ENCODE data around the gene RPGRIP1L.
"Not testable (repeated sequence)": the region's sequence is repeated elsewhere in the genome, so short reads cannot be mapped to it uniquely, and the experiment has no call there.

RPGRIP1L gene

DNA sequence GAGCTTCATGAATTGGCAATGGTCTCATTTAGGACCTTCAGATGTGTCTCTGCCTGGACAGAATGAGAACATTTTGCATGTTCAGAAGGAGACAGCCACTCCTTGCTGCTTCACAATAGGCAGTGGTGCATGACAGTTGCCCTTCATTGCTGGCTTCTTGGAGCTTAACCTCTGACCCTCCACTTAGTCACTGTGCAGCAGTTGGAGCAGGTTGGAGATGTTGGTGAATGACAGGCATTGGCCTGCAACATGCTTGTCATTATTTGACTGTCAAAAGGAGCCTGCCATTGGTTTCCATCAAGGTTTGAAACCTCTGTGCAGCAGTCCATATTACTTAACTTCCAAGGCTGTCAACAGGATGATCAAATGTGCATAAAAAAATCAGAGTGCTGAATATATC is 23.0 kb upstream of the RPGRIP1L start:
- H3K9me3 Mint-ChIP-seq: peaks cover 9% of the 10 kb centered on the region
- no peak for ATAC-seq
- H3K4me3 Mint-ChIP-seq: no peak overlapping the region
- H3K36me3 Mint-ChIP-seq (ENCODE audit: low read depth): peaks cover 17% of the 10 kb centered on the region
- no peaks in the 10 kb centered on the region for H3K27me3 Mint-ChIP-seq
- no peak overlapping the region for H3K27ac Mint-ChIP-seq
- DNase-seq: no peak
- peaks cover 24% of the 10 kb centered on the region for H3K4me1 Mint-ChIP-seq

DNA sequence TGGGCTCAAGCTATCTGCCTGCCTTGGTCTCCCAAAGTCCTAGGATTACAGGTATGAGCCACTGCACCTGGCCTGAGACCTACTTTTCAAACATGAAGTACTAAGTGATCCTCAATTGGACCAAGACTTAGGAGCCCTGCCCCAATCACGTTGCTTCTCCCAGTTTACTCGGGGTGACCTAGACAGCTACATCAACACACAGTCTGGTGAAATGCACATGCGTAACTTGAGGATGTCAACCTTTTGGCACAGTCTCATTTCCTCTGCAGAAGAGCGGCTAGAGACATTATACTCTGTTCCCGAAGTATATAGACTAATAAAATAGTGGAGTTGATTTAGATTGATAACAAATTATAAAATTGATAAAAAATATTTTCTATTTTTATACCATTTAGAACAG is 17.4 kb upstream of the RPGRIP1L start:
- Mint-ChIP-seq H3K9me3 (no peaks in the 10 kb centered on the region), H3K4me3 (no peak overlapping the region)

DNA sequence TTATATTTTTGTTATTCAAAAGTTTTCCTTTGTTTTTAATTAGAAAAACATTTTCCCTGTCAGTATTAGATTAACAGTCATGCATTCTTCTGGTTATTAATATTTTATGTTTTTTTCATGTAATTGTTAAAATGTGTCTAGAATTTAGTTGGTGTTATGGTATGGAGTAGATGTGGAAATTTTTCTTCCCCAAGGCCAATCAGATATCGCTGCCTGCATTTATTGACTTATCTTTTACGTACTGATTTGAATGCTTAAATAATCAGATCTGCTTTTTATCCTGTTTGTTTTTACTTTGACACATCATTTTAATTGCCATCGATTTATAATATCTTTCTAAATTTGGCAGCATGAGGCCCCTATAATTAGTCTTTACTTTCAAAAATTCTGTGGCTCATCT is 13.9 kb upstream of the RPGRIP1L start:
- no peak for DNase-seq
- H3K4me1 Mint-ChIP-seq: peaks cover 17% of the 10 kb centered on the region
- no peaks in the 10 kb centered on the region for H3K9me3 Mint-ChIP-seq
- H3K27me3 Mint-ChIP-seq: no peaks in the 10 kb centered on the region
- no peak for ATAC-seq
- H3K36me3 Mint-ChIP-seq (ENCODE audit: low read depth): peaks cover 5% of the 10 kb centered on the region
- H3K27ac Mint-ChIP-seq: no peak overlapping the region
- no peak overlapping the region for H3K4me3 Mint-ChIP-seq

More for the DNA sequence above, 17.4 kb upstream of the RPGRIP1L start:
- H3K4me1 Mint-ChIP-seq: peaks cover 19% of the 10 kb centered on the region
- ATAC-seq: no peak
- no peak for DNase-seq
- no peak overlapping the region for H3K27ac Mint-ChIP-seq
- no peaks in the 10 kb centered on the region for H3K27me3 Mint-ChIP-seq
- peaks cover 5% of the 10 kb centered on the region for H3K36me3 Mint-ChIP-seq (ENCODE audit: low read depth)

DNA sequence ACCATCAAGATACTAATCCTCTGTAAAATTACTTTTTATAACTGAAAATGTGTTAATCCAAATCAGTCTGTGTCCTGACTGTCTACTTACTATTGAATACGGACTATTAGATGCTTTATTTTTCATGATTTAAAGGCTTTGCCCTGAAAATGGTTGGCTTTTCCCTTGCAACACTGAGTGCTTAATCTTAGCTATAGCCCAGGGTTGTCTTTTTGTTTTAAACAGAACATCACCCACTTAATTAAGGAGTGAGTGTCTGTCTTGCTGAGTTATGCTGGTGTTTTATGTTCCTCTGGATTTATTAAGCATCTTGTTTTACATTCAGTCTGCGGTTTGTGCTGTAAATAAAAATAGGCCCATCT is 11.3 kb upstream of the RPGRIP1L start:
- H3K27ac Mint-ChIP-seq: no peak overlapping the region
- H3K9me3 Mint-ChIP-seq: no peaks in the 10 kb centered on the region
- peaks cover 13% of the 10 kb centered on the region for H3K4me1 Mint-ChIP-seq
- no peak for ATAC-seq
- peaks cover 10% of the 10 kb centered on the region for H3K36me3 Mint-ChIP-seq (ENCODE audit: low read depth)
- DNase-seq: no peak
- no peak overlapping the region for H3K4me3 Mint-ChIP-seq
- H3K27me3 Mint-ChIP-seq: no peaks in the 10 kb centered on the region

DNA sequence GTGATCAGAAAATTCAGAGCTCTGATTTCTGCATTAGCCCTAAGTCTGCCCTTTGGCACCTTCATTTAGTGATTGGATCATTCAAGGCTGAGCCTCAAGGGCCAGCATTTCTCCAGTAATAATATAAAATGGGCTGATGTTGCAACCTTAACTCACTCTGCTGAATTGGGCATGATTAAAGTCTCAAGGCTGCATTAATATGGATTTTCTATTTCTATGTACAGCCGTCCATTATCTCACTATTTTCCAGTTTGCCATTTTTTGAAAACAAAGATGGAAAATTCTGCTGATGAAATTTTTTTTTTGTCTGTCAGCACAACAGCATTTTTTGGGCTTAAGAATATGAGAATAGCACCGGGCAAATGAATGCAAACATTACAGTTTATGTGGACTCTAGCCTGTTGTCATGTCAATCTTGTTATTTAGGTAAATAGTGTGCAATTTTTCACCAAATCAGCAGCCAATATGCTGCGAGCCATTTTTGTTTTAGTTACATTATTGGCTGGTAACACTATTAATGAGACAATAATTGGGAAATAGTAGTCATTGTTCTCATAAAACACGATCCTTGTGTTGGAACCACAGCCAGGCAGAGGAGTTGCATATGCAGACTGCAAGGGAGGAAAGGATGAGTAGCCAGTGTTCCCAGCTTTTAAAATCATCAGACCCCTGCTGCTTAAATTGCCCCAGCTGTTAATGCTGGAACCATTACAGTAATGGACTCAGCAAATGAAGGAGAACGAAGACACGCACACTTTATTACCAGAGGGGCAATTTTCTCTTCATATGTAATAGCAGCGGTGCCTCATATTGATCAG is 10.8 kb upstream of the RPGRIP1L start:
- H3K36me3 Mint-ChIP-seq (ENCODE audit: low read depth): peaks cover 10% of the 10 kb centered on the region
- ATAC-seq: no peak
- DNase-seq: no peak
- no peaks in the 10 kb centered on the region for H3K27me3 Mint-ChIP-seq
- peaks cover 15% of the 10 kb centered on the region for H3K4me1 Mint-ChIP-seq
- no peak overlapping the region for H3K4me3 Mint-ChIP-seq
- H3K27ac Mint-ChIP-seq: no peak overlapping the region
- H3K9me3 Mint-ChIP-seq: no peaks in the 10 kb centered on the region

DNA sequence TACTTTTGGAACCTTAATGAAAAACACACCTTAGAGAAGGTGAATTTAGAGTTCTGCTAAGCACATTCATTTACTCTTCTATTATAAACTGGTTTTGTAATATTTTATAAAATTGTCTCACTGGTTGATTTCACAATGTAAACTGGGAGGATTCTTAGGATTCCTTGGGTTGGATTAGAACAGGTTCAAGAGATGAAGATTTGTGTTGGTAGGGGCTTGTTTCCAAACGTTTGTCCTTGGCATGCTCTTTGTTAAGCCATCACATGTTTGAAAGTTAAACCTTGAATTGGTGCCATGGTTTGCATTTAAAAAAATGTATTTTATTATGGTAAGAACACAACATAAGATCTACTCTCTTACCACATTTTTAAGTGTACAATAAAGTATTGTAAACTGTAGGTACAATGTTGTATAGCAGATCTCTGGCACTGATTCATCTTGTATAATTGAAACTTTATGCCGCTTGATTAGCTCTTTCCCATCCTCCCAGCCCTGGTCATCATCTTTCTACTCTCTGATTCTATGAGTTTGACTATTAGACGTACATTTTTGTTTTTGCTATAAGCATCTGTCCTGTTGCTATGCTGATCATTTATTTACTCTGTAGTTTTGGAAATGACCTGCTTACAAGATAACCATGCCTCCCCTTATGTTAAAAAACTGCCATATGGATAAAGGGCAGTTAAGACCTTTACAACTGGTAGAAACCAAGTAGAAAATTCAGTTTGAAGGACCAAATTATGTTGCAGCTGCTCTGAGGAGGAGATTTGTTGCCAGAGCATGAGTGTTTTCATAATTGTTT is 9.9 kb upstream of the RPGRIP1L start:
- Mint-ChIP-seq H3K27me3 (no peaks in the 10 kb centered on the region), H3K4me3 (no peak overlapping the region), H3K36me3 (ENCODE audit: low read depth) (peaks cover 10% of the 10 kb centered on the region), H3K27ac (no peak overlapping the region), H3K4me1 (peaks cover 15% of the 10 kb centered on the region), H3K9me3 (no peaks in the 10 kb centered on the region)
- no peak for ATAC-seq
- no peak for DNase-seq

DNA sequence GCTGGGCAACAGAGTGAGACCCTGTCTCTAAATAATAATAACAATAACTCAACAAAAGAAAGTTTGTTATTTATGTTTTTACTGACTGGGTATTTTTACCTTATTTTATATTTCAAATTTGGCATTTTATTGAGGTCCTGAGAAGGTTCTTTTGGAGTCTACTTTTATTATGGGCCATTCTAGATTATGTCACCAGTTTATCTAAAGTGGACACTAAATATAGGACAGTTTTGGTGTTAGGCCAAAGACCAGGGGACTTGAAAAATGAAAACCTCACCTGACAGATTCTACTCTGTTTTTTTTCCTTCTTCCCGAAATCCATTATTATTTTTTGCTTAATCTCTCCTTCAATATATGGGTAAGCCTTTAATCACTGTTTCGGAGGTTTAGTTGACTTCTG is 8.4 kb upstream of the RPGRIP1L start:
- Mint-ChIP-seq H3K27me3 (no peaks in the 10 kb centered on the region), H3K27ac (no peak overlapping the region), H3K9me3 (no peaks in the 10 kb centered on the region), H3K36me3 (ENCODE audit: low read depth) (peaks cover 17% of the 10 kb centered on the region), H3K4me3 (no peak overlapping the region), H3K4me1 (peaks cover 24% of the 10 kb centered on the region)
- DNase-seq (no peak), ATAC-seq (no peak)

DNA sequence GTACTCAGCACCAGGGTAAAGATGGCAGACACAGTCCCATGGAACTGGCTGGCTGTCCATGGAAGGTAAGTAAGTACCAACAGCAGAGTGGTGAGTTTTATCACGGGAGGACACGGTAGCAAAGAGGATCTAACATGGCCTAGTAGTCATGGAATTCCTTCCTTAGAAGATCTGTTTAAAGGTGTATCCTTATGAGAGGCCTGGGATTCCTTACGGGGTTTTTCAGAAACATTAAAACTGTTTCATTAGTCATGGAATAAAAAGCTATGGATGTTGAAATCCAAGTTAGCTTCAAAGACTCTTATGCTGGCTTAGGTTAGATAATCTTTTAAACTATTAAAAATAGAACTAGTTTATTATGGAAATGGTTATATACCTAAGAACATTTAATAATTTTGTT is 7.7 kb upstream of the RPGRIP1L start:
- Mint-ChIP-seq H3K4me3 (no peak overlapping the region), H3K4me1 (peaks cover 29% of the 10 kb centered on the region), H3K9me3 (no peaks in the 10 kb centered on the region), H3K27me3 (no peaks in the 10 kb centered on the region), H3K27ac (no peak overlapping the region), H3K36me3 (ENCODE audit: low read depth) (peaks cover 17% of the 10 kb centered on the region)
- DNase-seq (no peak), ATAC-seq (no peak)

DNA sequence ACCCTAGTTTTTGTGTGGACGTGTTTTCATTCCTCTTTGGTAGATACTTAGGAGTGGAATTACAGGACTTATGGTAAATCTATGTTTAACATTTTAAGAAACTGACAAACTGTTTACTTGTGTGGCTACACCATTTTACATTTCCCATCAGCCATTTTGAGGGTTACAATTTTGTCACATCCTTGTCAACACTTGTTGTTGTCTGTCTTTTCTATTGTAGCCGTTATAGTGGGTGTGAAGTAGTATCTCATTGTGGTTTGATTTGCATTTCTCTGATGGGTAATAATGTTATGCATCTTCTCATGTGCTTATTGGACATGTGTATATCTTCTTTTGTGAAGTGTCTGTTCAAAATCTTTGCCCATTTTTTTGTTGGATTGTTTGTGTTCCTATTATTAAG is 4.8 kb upstream of the RPGRIP1L start:
- no peaks in the 10 kb centered on the region for H3K9me3 Mint-ChIP-seq
- H3K27ac Mint-ChIP-seq: no peak overlapping the region
- DNase-seq (no peak), ATAC-seq (no peak)
- no peaks in the 10 kb centered on the region for H3K27me3 Mint-ChIP-seq
- peaks cover 19% of the 10 kb centered on the region for H3K36me3 Mint-ChIP-seq (ENCODE audit: low read depth)
- H3K4me1 Mint-ChIP-seq: peaks cover 43% of the 10 kb centered on the region
- no peak overlapping the region for H3K4me3 Mint-ChIP-seq

DNA sequence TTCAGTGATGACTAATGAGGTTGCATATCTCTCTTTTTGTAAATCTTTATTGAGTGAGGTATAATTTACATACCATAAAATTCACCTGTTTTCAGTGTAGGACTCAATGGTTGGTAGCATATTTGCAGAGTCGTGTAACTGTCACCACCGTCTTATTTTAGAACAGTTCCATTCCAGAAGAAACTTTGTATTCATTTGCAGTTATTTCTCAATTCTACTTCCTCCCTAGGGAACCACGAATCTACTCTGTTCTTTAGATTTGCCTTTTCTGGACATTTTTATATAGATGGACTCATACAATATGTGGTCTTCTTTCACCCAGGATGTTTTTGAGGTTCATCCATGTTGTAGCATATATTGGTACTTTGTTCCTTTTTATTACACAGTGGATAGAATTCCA is 4.0 kb upstream of the RPGRIP1L start:
- peaks cover 43% of the 10 kb centered on the region for H3K4me1 Mint-ChIP-seq
- H3K36me3 Mint-ChIP-seq (ENCODE audit: low read depth): peaks cover 19% of the 10 kb centered on the region
- no peaks in the 10 kb centered on the region for H3K27me3 Mint-ChIP-seq
- H3K27ac Mint-ChIP-seq: no peak overlapping the region
- ATAC-seq: no peak
- DNase-seq: no peak
- no peak overlapping the region for H3K4me3 Mint-ChIP-seq
- no peaks in the 10 kb centered on the region for H3K9me3 Mint-ChIP-seq

DNA sequence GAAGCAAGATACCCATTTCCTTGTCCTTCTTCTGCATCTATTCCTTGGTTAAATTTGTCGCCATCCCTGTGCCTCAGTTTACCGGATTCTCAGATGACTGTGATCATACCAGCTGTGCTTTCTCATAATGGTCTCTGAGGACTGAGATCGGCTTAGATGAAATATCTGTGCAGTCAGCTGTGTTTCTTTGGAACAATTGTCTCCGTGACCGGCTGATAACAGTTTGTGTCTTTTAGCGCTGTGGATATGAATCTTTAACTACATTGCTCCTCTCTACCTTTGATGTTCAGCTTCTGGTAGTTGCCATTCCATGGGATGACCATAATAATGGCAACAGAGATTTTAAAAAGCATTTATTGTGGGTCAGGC is 770 bp upstream of the RPGRIP1L start:
- no peaks in the 10 kb centered on the region for H3K9me3 Mint-ChIP-seq
- peak overlapping the region; percentile 96 for H3K27ac Mint-ChIP-seq
- H3K4me3 Mint-ChIP-seq: peak overlapping the region; percentile 99
- ATAC-seq (no peak), DNase-seq (no peak)
- peaks cover 38% of the 10 kb centered on the region for H3K4me1 Mint-ChIP-seq
- no peaks in the 10 kb centered on the region for H3K27me3 Mint-ChIP-seq
- peaks cover 11% of the 10 kb centered on the region for H3K36me3 Mint-ChIP-seq (ENCODE audit: low read depth)

DNA sequence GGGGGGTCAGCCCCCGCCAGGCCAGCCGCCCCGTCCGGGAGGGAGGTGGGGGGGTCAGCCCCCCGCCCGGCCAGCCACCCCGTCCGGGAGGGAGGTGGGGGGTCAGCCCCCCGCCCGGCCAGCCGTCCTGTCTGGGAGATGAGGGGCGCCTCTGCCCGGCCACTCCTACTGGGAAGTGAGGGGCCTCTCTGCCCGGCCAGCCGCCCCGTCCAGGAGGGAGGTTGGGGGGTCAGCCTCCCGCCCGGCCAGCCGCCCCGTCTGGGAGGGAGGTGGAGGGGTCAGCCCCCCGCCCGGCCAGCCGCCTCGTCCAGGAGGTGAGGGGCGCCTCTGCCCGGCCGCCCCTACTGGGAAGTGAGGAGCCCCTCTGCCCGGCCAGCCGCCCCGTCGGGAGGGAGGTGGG is 5.4 kb downstream of the RPGRIP1L start:
- ATAC-seq; H3K4me3 Mint-ChIP-seq; DNase-seq; H3K27me3 Mint-ChIP-seq; H3K9me3 Mint-ChIP-seq; H3K27ac Mint-ChIP-seq; H3K4me1 Mint-ChIP-seq; H3K36me3 Mint-ChIP-seq (ENCODE audit: low read depth): not testable (repeated sequence)

DNA sequence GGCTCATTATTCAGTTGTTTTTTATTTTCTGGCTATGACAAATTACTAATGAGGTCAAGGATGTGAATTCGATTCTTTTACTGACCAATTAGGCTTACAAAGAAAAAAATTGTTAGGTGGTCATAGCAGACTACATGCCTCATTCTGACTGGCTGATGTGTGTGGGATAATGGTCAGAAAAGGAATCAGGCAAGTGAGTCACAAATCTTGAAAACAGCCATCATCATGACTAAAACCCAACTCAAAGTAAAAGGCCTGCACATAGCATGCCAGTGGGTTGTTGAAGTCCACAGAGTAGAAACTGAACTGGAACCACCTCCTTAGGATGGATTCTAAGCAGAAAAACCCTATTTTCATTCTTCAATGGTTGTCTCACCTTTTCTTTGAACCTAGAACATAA is 8.6 kb downstream of the RPGRIP1L start:
- peaks cover 11% of the 10 kb centered on the region for H3K36me3 Mint-ChIP-seq (ENCODE audit: low read depth)
- DNase-seq (no peak), ATAC-seq (no peak)
- H3K27ac Mint-ChIP-seq: no peak overlapping the region
- no peaks in the 10 kb centered on the region for H3K9me3 Mint-ChIP-seq
- no peaks in the 10 kb centered on the region for H3K4me1 Mint-ChIP-seq
- no peak overlapping the region for H3K4me3 Mint-ChIP-seq
- no peaks in the 10 kb centered on the region for H3K27me3 Mint-ChIP-seq

DNA sequence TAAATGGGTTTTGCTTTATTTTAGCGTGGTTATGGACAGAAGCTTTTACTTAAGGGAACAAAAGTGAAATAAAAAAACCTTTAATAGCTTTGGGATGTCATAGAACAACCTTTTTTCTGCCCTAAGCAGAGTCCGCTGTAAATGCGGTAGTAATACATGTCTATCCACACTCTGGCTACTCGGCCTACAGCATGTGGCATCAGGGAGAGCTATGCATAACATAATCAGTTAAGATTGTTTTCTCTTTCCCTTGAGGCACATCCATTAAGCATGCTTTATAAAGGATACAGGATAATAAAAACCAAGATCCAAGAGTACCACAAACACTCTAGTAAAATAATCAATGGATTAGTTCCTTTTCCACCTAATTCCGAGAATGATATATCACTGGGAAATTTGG is 10.3 kb downstream of the RPGRIP1L start:
- Mint-ChIP-seq H3K4me3 (no peak overlapping the region), H3K27ac (no peak overlapping the region), H3K9me3 (no peaks in the 10 kb centered on the region), H3K27me3 (no peaks in the 10 kb centered on the region), H3K4me1 (no peaks in the 10 kb centered on the region), H3K36me3 (ENCODE audit: low read depth) (peaks cover 9% of the 10 kb centered on the region)
- no peak for ATAC-seq
- no peak for DNase-seq

DNA sequence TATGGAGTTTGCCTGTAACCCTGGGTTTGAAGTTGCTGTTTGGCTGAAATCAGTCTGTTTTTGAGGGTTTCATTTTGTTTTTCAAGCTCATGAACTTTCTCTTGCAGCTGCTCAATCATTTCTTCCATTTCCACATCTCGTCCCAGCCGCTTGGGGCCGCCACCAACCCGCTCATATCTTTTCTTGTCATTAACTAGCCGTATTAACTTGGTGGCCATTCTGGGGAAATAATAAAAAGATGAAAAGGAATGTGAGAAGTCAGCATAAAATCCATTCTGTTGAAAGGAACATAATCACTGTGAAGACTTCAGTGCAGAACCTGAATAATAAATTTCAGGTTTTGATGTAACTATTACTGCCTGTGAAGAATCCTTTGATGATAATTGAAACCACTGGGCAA is 11.5 kb downstream of the RPGRIP1L start:
- no peaks in the 10 kb centered on the region for H3K27me3 Mint-ChIP-seq
- no peaks in the 10 kb centered on the region for H3K4me1 Mint-ChIP-seq
- no peak overlapping the region for H3K4me3 Mint-ChIP-seq
- no peak overlapping the region for H3K27ac Mint-ChIP-seq
- peaks cover 7% of the 10 kb centered on the region for H3K36me3 Mint-ChIP-seq (ENCODE audit: low read depth)
- no peak for ATAC-seq
- no peaks in the 10 kb centered on the region for H3K9me3 Mint-ChIP-seq
- no peak for DNase-seq
